ENCODE measurements around the gene ENG. TPM values are rescaled to one million over a fixed set of nuclear protein-coding genes. Genes with fewer than 3 reads are reported as not detected.

ENG gene
- total RNA-seq, 1 experiment from 2014 or later = not detected

DNA sequence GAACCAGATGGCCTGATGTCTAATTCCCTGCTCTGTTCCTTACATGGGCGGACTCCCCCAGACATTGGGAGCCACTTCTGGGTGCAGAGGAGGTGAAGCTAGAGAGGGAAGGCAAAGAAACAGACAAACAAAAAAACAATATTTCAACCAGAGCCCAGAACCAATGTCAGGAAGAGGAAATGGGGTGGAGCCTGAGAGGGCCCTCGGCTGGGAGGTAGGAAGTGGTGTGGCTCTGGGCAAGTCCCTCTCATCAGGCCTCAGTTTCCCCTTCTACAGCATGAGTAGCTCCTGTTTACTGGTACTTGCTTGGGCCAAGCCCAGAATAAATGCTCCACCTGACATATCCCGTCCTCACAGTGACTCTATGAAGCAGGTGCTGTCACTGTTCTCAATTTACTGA is 87.0 kb downstream of the ENG start:
- Histone ChIP-seq H3K79me2 (ENCODE audit: low read length) (no peaks in the 10 kb centered on the region), H4K20me1 (ENCODE audit: insufficient read depth, low read depth, low read length) (no peaks in the 10 kb centered on the region), H3K4me3 (ENCODE audit: low read length) (no peak overlapping the region), H3K36me3 (ENCODE audit: insufficient read depth, low read length) (no peaks in the 10 kb centered on the region), H3K4me2 (ENCODE audit: low read depth, low read length, poor library complexity, severe bottlenecking) (no peak overlapping the region), H2AFZ (ENCODE audit: low read length) (no peak overlapping the region), H3K9me3 (ENCODE audit: low read length) (no peaks in the 10 kb centered on the region), H3K27ac (ENCODE audit: low read length) (no peak overlapping the region), H3K9me2 (replicated peaks; ENCODE audit: insufficient read depth, low read length) (no peaks in the 10 kb centered on the region), H3K27me3 (ENCODE audit: low read length) (no peaks in the 10 kb centered on the region), H3K4me1 (ENCODE audit: low read length) (peaks cover 13% of the 10 kb centered on the region), H3K9ac (ENCODE audit: low read length) (no peak overlapping the region)
- no peak for DNase-seq

DNA sequence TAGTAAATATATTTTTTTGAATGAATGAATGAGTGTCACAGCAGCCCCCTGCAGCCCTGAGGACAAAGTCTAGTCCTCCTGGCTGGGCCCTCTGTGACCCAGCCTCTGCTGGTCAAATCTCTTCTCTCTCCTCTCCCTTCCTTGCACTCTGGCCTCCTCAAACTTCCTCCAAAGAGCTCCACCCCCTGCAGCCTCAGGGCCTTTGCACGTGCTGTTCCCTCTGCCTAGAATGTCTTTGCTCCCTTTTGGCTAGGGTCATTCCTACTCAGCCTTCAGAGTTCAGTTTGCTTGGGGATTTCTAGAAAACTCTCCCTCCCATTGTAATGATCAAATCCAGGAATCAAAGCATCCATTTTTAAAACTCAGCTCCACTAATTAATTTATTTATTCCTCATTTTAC is 89.0 kb downstream of the ENG start:
- Histone ChIP-seq H3K27ac (ENCODE audit: low read length) (no peak overlapping the region), H3K4me3 (ENCODE audit: low read length) (no peak overlapping the region), H3K4me2 (ENCODE audit: low read depth, low read length, poor library complexity, severe bottlenecking) (no peak overlapping the region), H3K9ac (ENCODE audit: low read length) (no peak overlapping the region), H3K9me2 (replicated peaks; ENCODE audit: insufficient read depth, low read length) (no peaks in the 10 kb centered on the region), H3K9me3 (ENCODE audit: low read length) (no peaks in the 10 kb centered on the region), H3K79me2 (ENCODE audit: low read length) (no peaks in the 10 kb centered on the region), H2AFZ (ENCODE audit: low read length) (no peak overlapping the region), H4K20me1 (ENCODE audit: insufficient read depth, low read depth, low read length) (no peaks in the 10 kb centered on the region), H3K4me1 (ENCODE audit: low read length) (peaks cover 3% of the 10 kb centered on the region), H3K27me3 (ENCODE audit: low read length) (no peaks in the 10 kb centered on the region), H3K36me3 (ENCODE audit: insufficient read depth, low read length) (no peaks in the 10 kb centered on the region)
- no peak for DNase-seq

Small RNA genes within 50 kb of the gene (small RNA-seq; reads per million reads assigned to genes)
- not detected for gene MIR4672
- gene RF00019 = not detected
- gene RNA5SP296 = not detected

Other genes starting within 250 kb of the ENG start
- 3.1 and 3.6 TPM in 2 replicates for gene STXBP1, start 242.4 kb downstream of the ENG start, total RNA-seq (2014; rRNA removed; shearing (Covaris generic); ENCODE audit: low replicate concordance)
- not detected in 2 replicates for gene CFAP157, start 147.7 kb downstream of the ENG start, total RNA-seq (2014; rRNA removed; shearing (Covaris generic); ENCODE audit: low replicate concordance)
- gene PTRH1, start 139.0 kb downstream of the ENG start, total RNA-seq (2014; rRNA removed; shearing (Covaris generic); ENCODE audit: low replicate concordance) = 10.6 and 24.9 TPM in 2 replicates
- gene TTC16, start 138.6 kb downstream of the ENG start, total RNA-seq (2014; rRNA removed; shearing (Covaris generic); ENCODE audit: low replicate concordance) = not detected in 2 replicates
- 10.7 and 12.7 TPM in 2 replicates for gene TOR2A, start 119.4 kb downstream of the ENG start, total RNA-seq (2014; rRNA removed; shearing (Covaris generic); ENCODE audit: low replicate concordance)
- gene SH2D3C, start 76.0 kb downstream of the ENG start, total RNA-seq (2014; rRNA removed; shearing (Covaris generic); ENCODE audit: low replicate concordance) = 0.61 TPM in 1 of 2 replicates, not detected in the other
- 23.9 and 30.7 TPM in 2 replicates for gene CDK9, start 68.6 kb downstream of the ENG start, total RNA-seq (2014; rRNA removed; shearing (Covaris generic); ENCODE audit: low replicate concordance)
- 41.9 and 102 TPM in 2 replicates for gene FPGS, start 51.8 kb downstream of the ENG start, total RNA-seq (2014; rRNA removed; shearing (Covaris generic); ENCODE audit: low replicate concordance)
- gene AK1, start 23.0 kb upstream of the ENG start, total RNA-seq (2014; rRNA removed; shearing (Covaris generic); ENCODE audit: low replicate concordance) = 1.0 and 32.6 TPM in 2 replicates
- gene ST6GALNAC6, start 44.9 kb upstream of the ENG start, total RNA-seq (2014; rRNA removed; shearing (Covaris generic); ENCODE audit: low replicate concordance) = 21.7 and 55.7 TPM in 2 replicates
- gene ST6GALNAC4, start 62.4 kb upstream of the ENG start, total RNA-seq (2014; rRNA removed; shearing (Covaris generic); ENCODE audit: low replicate concordance) = 23.5 and 41.6 TPM in 2 replicates
- gene PIP5KL1, start 76.1 kb upstream of the ENG start, total RNA-seq (2014; rRNA removed; shearing (Covaris generic); ENCODE audit: low replicate concordance) = 2.7 and 3.1 TPM in 2 replicates
- gene DPM2, start 83.2 kb upstream of the ENG start, total RNA-seq (2014; rRNA removed; shearing (Covaris generic); ENCODE audit: low replicate concordance) = 21.5 and 34.4 TPM in 2 replicates
- 6.9 and 10.1 TPM in 2 replicates for gene EEIG1, start 126.3 kb upstream of the ENG start, total RNA-seq (2014; rRNA removed; shearing (Covaris generic); ENCODE audit: low replicate concordance)
- 7.3 and 13.9 TPM in 2 replicates for gene NAIF1, start 212.7 kb upstream of the ENG start, total RNA-seq (2014; rRNA removed; shearing (Covaris generic); ENCODE audit: low replicate concordance)
- 4.1 and 12.7 TPM in 2 replicates for gene SLC25A25, start 213.6 kb upstream of the ENG start, total RNA-seq (2014; rRNA removed; shearing (Covaris generic); ENCODE audit: low replicate concordance)